ENCODE data around the gene ZNF329. TPM values are rescaled to one million over a fixed set of nuclear protein-coding genes. Genes with fewer than 3 reads are reported as not detected.

Gene ZNF329
- total and polyA plus RNA-seq, 9 of the 15 experiments (the other 6 are each of a cell fraction or from before 2014, with no cell fraction given) = 0.21 to 3.6 (median 2.2) TPM

DNA sequence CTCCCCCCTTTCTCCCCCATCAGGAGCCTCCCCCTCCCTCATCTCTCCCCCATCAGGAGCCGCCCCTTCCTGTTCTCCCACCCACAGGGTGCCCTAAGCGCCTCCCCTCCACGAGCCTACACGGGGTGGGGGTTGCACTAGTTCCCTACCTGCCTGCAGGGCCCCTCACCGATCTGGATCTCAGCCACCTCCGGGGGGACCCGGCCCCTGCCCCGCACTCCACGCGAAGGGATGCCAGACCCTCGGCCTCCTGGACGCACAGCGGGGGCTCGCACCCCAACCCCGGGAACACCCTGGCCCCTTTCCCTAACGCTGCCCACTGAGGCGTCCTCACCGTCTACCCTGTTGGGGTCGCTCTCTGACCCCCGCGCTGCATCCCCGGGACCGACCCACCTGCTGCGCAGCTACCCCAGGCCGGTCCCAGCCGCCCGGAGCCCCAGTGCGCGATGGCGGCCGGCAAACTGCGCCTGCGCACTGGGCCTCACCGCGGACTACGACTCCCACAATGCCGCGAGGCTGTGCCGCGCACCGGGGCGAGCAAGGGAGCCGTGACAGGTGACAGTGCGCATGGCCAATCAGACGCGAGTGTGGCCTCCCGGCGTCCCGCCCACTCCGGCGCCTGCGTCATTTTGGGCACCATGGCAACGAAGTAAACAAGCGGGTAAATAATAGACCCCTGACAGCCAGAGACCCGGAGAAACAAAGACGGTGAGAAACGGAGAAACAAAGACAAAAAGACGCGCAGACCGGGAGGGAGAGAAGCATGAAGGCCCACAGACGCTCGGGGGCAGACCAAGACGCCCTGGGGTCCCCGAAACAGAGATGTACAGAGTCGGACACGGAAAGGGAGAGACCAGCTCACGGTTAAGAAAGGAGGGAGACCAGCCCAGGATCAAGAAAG lies 52.6 kb downstream of the ZNF329 start, which contains the start of gene ZSCAN18 (continued):
- TF ChIP-seq HCFC1 (IDR thresholded peaks at IDR 0.05; ENCODE audit: low read depth, low read length) (peak; percentile 76), DDX20 (tag; IDR thresholded peaks at IDR 0.05; ENCODE audit: low read depth) (no peak), HSF4 (CRISPR knock-in tag; IDR thresholded peaks at IDR 0.05; ENCODE audit: borderline replicate concordance) (no peak), HLTF (IDR thresholded peaks at IDR 0.05) (no peak), SAFB (IDR thresholded peaks at IDR 0.05; ENCODE audit: borderline replicate concordance, low read depth, low read length) (no peak), HDGF (IDR thresholded peaks at IDR 0.05) (no peak), PHB2 (IDR thresholded peaks at IDR 0.05; ENCODE audit: low read depth) (no peak), TBL1XR1 (IDR thresholded peaks at IDR 0.05; ENCODE audit: low read length in 2 of 2) (0 out of 4 replicates have a peak, but pooled peaks of 1 of the 2 experiments have one; percentile 18), NELFE (IDR thresholded peaks at IDR 0.05; ENCODE audit: insufficient read depth, insufficient read length) (no peak)
- TF ChIP-seq, protein P1, sequence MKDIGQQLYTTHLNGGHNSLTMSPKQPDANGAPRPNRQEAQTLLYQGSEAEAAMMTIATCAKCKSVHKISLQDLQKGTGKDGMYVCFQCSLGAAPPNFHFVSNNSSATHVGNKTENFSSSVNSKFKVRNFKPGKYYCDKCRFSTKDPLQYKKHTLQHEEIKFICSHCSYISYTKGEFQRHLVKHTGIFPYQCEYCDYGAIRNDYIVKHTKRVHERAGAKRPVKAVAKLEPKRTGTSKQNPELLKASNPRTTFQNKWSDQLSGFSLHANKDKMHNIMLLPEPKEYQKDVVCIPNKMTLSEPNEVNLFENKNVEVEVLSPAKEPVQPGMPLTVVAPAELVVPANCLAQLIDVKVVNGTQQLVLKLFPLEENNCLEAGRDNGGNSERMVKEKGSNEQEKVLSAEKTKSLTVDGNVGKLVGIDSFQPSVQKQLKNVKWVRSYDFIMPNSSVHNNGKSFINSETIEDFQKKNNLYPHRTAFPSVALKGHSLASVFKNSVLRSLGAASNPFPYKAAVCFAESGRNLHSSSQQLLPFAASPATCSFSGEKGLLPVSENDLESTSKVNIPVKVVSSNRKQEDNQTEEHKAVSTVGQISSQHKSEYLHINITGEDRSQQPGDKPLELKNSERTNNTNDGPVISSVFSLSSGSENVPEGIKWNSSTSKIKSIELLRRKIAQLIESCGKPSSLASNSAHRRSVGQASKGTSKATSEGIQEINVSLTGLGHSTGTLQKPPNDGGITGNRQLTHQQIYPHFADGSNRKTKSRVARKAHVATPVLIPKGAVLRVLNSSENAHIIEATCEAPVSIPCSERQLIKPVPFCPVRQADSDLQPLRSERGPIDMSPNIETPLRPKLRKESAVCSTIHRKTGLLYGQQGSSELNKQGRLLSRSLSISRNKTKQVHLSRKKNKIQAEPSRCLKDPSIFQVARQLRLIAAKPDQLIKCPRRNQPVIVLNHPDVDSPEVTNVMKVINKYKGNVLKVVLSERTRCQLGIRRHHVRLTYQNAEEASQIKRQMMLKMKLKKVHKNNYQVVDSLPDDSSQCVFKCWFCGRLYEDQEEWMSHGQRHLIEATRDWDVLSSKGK (CRISPR knock-in tag; IDR thresholded peaks at IDR 0.05) = no peak
- TF ChIP-seq, protein P2, sequence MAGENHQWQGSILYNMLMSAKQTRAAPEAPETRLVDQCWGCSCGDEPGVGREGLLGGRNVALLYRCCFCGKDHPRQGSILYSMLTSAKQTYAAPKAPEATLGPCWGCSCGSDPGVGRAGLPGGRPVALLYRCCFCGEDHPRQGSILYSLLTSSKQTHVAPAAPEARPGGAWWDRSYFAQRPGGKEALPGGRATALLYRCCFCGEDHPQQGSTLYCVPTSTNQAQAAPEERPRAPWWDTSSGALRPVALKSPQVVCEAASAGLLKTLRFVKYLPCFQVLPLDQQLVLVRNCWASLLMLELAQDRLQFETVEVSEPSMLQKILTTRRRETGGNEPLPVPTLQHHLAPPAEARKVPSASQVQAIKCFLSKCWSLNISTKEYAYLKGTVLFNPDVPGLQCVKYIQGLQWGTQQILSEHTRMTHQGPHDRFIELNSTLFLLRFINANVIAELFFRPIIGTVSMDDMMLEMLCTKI (IDR thresholded peaks at IDR 0.05; ENCODE audit: partially characterized antibody) = no peak
- TF ChIP-seq, protein P3, sequence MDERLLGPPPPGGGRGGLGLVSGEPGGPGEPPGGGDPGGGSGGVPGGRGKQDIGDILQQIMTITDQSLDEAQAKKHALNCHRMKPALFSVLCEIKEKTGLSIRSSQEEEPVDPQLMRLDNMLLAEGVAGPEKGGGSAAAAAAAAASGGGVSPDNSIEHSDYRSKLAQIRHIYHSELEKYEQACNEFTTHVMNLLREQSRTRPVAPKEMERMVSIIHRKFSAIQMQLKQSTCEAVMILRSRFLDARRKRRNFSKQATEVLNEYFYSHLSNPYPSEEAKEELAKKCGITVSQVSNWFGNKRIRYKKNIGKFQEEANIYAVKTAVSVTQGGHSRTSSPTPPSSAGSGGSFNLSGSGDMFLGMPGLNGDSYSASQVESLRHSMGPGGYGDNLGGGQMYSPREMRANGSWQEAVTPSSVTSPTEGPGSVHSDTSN (CRISPR knock-in tag; IDR thresholded peaks at IDR 0.05; ENCODE audit: low read depth) = no peak
- TF ChIP-seq, protein P3 (tag; conservative IDR thresholded peaks at IDR 0.05; ENCODE audit: low read depth) = peak; percentile 72
- TF ChIP-seq, protein P4, sequence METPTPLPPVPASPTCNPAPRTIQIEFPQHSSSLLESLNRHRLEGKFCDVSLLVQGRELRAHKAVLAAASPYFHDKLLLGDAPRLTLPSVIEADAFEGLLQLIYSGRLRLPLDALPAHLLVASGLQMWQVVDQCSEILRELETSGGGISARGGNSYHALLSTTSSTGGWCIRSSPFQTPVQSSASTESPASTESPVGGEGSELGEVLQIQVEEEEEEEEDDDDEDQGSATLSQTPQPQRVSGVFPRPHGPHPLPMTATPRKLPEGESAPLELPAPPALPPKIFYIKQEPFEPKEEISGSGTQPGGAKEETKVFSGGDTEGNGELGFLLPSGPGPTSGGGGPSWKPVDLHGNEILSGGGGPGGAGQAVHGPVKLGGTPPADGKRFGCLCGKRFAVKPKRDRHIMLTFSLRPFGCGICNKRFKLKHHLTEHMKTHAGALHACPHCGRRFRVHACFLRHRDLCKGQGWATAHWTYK (CRISPR knock-in tag; IDR thresholded peaks at IDR 0.05) = no peak
- TF ChIP-seq, protein P5, sequence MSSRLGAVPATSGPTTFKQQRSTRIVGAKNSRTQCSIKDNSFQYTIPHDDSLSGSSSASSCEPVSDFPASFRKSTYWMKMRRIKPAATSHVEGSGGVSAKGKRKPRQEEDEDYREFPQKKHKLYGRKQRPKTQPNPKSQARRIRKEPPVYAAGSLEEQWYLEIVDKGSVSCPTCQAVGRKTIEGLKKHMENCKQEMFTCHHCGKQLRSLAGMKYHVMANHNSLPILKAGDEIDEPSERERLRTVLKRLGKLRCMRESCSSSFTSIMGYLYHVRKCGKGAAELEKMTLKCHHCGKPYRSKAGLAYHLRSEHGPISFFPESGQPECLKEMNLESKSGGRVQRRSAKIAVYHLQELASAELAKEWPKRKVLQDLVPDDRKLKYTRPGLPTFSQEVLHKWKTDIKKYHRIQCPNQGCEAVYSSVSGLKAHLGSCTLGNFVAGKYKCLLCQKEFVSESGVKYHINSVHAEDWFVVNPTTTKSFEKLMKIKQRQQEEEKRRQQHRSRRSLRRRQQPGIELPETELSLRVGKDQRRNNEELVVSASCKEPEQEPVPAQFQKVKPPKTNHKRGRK (tag; IDR thresholded peaks at IDR 0.05) = no peak

All from K562 (cell line).